IMR-90 (cell line): ENCODE data around the gene BLVRA. TPM values are rescaled to one million over a fixed set of nuclear protein-coding genes. Genes with fewer than 3 reads are reported as not detected.

Experiments used
- ATAC-seq: fragments of 200-7000 bp; cut with Tn5 transposase; 2 replicates; pipeline ENCODE4 v1.9.1; 2020; ENCODE audit warnings: low read depth, mild to moderate bottlenecking, moderate library complexity
- BruUV-seq: library from RNA; stranded (reverse); fragments of 400-500 nt; replicated peaks from 2 replicates; lab custom pipeline; 2021; lab: Mats Ljungman, UMichigan
- CTCF ChIA-PET: fragments of 300-600 bp; formaldehyde crosslinking; extraction: SDS; loops from one replicate; lab custom pipeline; 2021; ENCODE audit warnings: antibody characterized with exemption; lab: Yijun Ruan, JAX
- POLR2A ChIA-PET: fragments of 300-600 bp; sonication (Branson Sonifier 250); formaldehyde crosslinking; loops from one replicate; lab custom pipeline; 2022; ENCODE audit warnings: antibody characterized with exemption; ENCODE audit not compliant: unreplicated experiment; lab: Charles Lee
- DNase-seq: peaks from one replicate; pipeline ENCODE4 v3.0.0; 2013
- H2AFZ ChIP-seq: replicated peaks from 2 replicates; pipeline ENCODE3; 2013; ENCODE audit warnings: low read length, mild to moderate bottlenecking; ENCODE audit not compliant: poor library complexity
- H2AK5ac ChIP-seq: 2 replicates; pipeline ENCODE4 v1.6.1; 2013; ENCODE audit warnings: low read depth, low read length, inconsistent platforms
- H2AK9ac ChIP-seq: replicated peaks from 2 replicates; pipeline ENCODE3; 2013; ENCODE audit warnings: mild to moderate bottlenecking, low read depth, low read length, moderate library complexity; ENCODE audit not compliant: poor library complexity
- H2BK120ac ChIP-seq: 2 replicates; pipeline ENCODE4 v1.6.1; 2013; ENCODE audit warnings: low read depth, low read length, inconsistent platforms
- H2BK15ac ChIP-seq: 3 replicates; pipeline ENCODE4 v1.6.1; 2013; ENCODE audit warnings: low read depth, low read length, inconsistent platforms
- H2BK20ac ChIP-seq: 2 replicates; pipeline ENCODE4 v1.6.1; 2013; ENCODE audit warnings: low read depth, mild to moderate bottlenecking, inconsistent platforms, low read length, moderate library complexity
- H2BK5ac ChIP-seq: 2 replicates; pipeline ENCODE4 v1.6.1; 2013; ENCODE audit warnings: mild to moderate bottlenecking, low read depth, low read length, inconsistent platforms; ENCODE audit not compliant: poor library complexity, severe bottlenecking
- H3K14ac ChIP-seq: replicated peaks from 2 replicates; pipeline ENCODE4 v1.6.1; 2013; ENCODE audit warnings: low read depth, low read length, inconsistent platforms
- H3K18ac ChIP-seq: 2 replicates; pipeline ENCODE4 v1.6.1; 2013; ENCODE audit warnings: low read depth, low read length, control low read depth
- H3K23ac ChIP-seq: 2 replicates; pipeline ENCODE4 v1.6.1; 2013; ENCODE audit warnings: low read depth, low read length, inconsistent platforms
- H3K27ac ChIP-seq: 2 replicates; pipeline ENCODE4 v1.5.1; 2013; ENCODE audit warnings: mild to moderate bottlenecking, control low read depth, low read length; ENCODE audit not compliant: insufficient read depth
- H3K27me3 ChIP-seq: 2 replicates; pipeline ENCODE4 v1.6.1; 2013; ENCODE audit warnings: low read length; ENCODE audit not compliant: control insufficient read depth, insufficient read depth
- H3K36me3 ChIP-seq: 2 replicates; pipeline ENCODE4 v1.6.1; 2013; ENCODE audit warnings: low read length, mixed read lengths; ENCODE audit not compliant: control insufficient read depth, insufficient read depth
- H3K4ac ChIP-seq: 2 replicates; pipeline ENCODE4 v1.6.1; 2013; ENCODE audit warnings: low read depth, low read length, inconsistent platforms
- H3K4me1 ChIP-seq: 2 replicates; pipeline ENCODE4 v1.6.1; 2013; ENCODE audit warnings: low read length, mixed read lengths; ENCODE audit not compliant: control insufficient read depth, insufficient read depth
- H3K4me2 ChIP-seq: 2 replicates; pipeline ENCODE4 v1.6.1; 2013; ENCODE audit warnings: low read depth, mild to moderate bottlenecking, control low read depth, low read length, moderate library complexity
- H3K4me3 ChIP-seq: 2 replicates; pipeline ENCODE4 v1.5.1; 2013; ENCODE audit warnings: low read depth, mild to moderate bottlenecking, control low read depth, low read length, moderate library complexity; ENCODE audit not compliant: insufficient read depth
- H3K56ac ChIP-seq: 2 replicates; pipeline ENCODE4 v1.6.1; 2013; ENCODE audit warnings: low read length, inconsistent platforms; ENCODE audit not compliant: insufficient read depth; ENCODE audit errors: extremely low read depth
- H3K79me1 ChIP-seq, 2 experiments: 2 replicates each; pipeline ENCODE4 v1.6.1; 2013; ENCODE audit warnings: low read length in 2 of 2, inconsistent platforms in 1 of 2, low read depth in 1 of 2
- H3K9ac ChIP-seq: 2 replicates; pipeline ENCODE4 v1.6.1; 2013; ENCODE audit warnings: low read depth, low read length, control low read depth
- H3K9me1 ChIP-seq: 2 replicates; pipeline ENCODE4 v1.6.1; 2013; ENCODE audit warnings: low read length, inconsistent platforms; ENCODE audit not compliant: insufficient read depth
- H3K9me3 ChIP-seq: 2 replicates; pipeline ENCODE4 v1.6.1; 2013; ENCODE audit warnings: low read length; ENCODE audit not compliant: control insufficient read depth, insufficient read depth
- H4K20me1 ChIP-seq: 2 replicates; pipeline ENCODE4 v1.6.1; 2013; ENCODE audit warnings: low read length, inconsistent platforms; ENCODE audit not compliant: insufficient read depth
- H4K5ac ChIP-seq: 2 replicates; pipeline ENCODE4 v1.6.1; 2013; ENCODE audit warnings: mild to moderate bottlenecking, low read depth, low read length, control low read depth
- H4K8ac ChIP-seq, 2 experiments: 2 replicates each; pipeline ENCODE4 v1.6.1; 2013; ENCODE audit warnings: low read depth in 2 of 2, low read length in 2 of 2, control low read depth in 1 of 2, inconsistent platforms in 1 of 2
- H4K91ac ChIP-seq: 2 replicates; pipeline ENCODE4 v1.6.1; 2013; ENCODE audit warnings: low read depth, low read length, inconsistent platforms; ENCODE audit not compliant: insufficient read depth
- MAFK ChIP-seq: IDR thresholded peaks from 2 replicates; pipeline ENCODE4 v1.6.1; 2012; ENCODE audit warnings: low read depth, low read length, improper control_type of control experiment
- NFE2L2 ChIP-seq: fragments of 150-350 bp; IDR thresholded peaks from 2 replicates; pipeline ENCODE4 v1.6.1; 2016; ENCODE audit warnings: low read depth, mild to moderate bottlenecking, low read length
- WGBS, 2 experiments: methylation state at CpG; one replicate each; pipeline versions ENCODE4 v1.1.5 to v1.1.7; 2013; ENCODE audit warnings: missing lambda C conversion rate in 2 of 2; ENCODE audit not compliant: insufficient read length in 1 of 2; ENCODE audit errors: extremely low coverage in 2 of 2; 5-methylcytosine and 5-hydroxymethylcytosine counted together
- dilution Hi-C: fragments of 300-500 bp; cut with HindIII; formaldehyde crosslinking; loops from one replicate; pipeline ENCODE4 v1.14.3; 2018; ENCODE audit warnings: low sequenced_read_pairs; ENCODE audit not compliant: unreplicated experiment
- in situ Hi-C: fragments of 300-500 bp; cut with MboI; formaldehyde crosslinking; loops from 3 replicates; pipeline ENCODE4 v1.14.3; 2019; ENCODE audit warnings: low sequenced_read_pairs, inconsistent platforms, mixed read lengths
- intact Hi-C: fragments of 100-400 bp; cut with micrococcal nuclease; formaldehyde crosslinking; loops from 2 replicates; pipeline ENCODE4 v1.10.0; 2022
- polyA plus RNA-seq, 3 experiments: library from polyadenylated mRNA; depleted of rRNA; stranded (reverse); fragments of >200 nt; gene quantifications; 2 replicates each; pipeline ENCODE4 v1.2.3, GENCODE V29; 2012; ENCODE audit warnings: low replicate concordance in 1 of 3
- total RNA-seq: library from RNA; depleted of rRNA; stranded (reverse); fragments of >200 nt; gene quantifications from 2 replicates; pipeline ENCODE4 v1.2.3, GENCODE V29; 2012
- TF ChIP-seq, protein P1 (sequence below): conservative IDR thresholded peaks from 2 replicates; pipeline ENCODE4 v1.5.1; 2012; ENCODE audit warnings: mild to moderate bottlenecking, low read depth, low read length, improper control_type of control experiment

BLVRA gene
- total and polyA plus RNA-seq, 2 of the 4 experiments (the other 2 are of a cell fraction): 32.3 to 47.1 TPM

- H4K91ac ChIP-seq: no peak overlapping the region
- H2BK120ac ChIP-seq: peak overlapping the region; percentile 59; the same call in 1 of the 2 replicates
- peak overlapping the region; percentile 62; the same call in 1 of the 2 replicates for H3K4ac ChIP-seq
- H3K4me2 ChIP-seq: no peak overlapping the region
- H3K23ac ChIP-seq: no peak overlapping the region
- H3K18ac ChIP-seq: no peak overlapping the region
- no peaks in the 10 kb centered on the region for H3K36me3 ChIP-seq
- no peak overlapping the region; the same call in 2 of the 3 replicates for H2BK15ac ChIP-seq
- H3K79me1 ChIP-seq: peaks cover 0 to 10% of the 10 kb centered on the region in 2 experiments; a peak in 3 of 4 replicates
- no peak overlapping the region for H2AFZ ChIP-seq
- no peaks in the 10 kb centered on the region for H3K9me3 ChIP-seq
- H2AK5ac ChIP-seq: no peak overlapping the region
- BruUV-seq: no TSS peak
- ChIA-PET POLR2A (no interaction called here), CTCF (no interaction called here)
- no peak overlapping the region for H3K27ac ChIP-seq
- no peaks in the 10 kb centered on the region for H4K20me1 ChIP-seq
- no peak overlapping the region for H3K4me3 ChIP-seq
- no CpG with 5 or more reads among the region's 1 CpG for WGBS, 2 experiments
- H3K9ac ChIP-seq: no peak overlapping the region
- H2BK5ac ChIP-seq: no peak overlapping the region
- intact Hi-C loops: no loop called here
- DNase-seq: peak; percentile 85
- in situ Hi-C loops: no loop called here
- TF ChIP-seq MAFK (peak; percentile 87), NFE2L2 (peak; percentile 11; the same call in 1 of the 2 replicates)
- TF ChIP-seq, protein P1, sequence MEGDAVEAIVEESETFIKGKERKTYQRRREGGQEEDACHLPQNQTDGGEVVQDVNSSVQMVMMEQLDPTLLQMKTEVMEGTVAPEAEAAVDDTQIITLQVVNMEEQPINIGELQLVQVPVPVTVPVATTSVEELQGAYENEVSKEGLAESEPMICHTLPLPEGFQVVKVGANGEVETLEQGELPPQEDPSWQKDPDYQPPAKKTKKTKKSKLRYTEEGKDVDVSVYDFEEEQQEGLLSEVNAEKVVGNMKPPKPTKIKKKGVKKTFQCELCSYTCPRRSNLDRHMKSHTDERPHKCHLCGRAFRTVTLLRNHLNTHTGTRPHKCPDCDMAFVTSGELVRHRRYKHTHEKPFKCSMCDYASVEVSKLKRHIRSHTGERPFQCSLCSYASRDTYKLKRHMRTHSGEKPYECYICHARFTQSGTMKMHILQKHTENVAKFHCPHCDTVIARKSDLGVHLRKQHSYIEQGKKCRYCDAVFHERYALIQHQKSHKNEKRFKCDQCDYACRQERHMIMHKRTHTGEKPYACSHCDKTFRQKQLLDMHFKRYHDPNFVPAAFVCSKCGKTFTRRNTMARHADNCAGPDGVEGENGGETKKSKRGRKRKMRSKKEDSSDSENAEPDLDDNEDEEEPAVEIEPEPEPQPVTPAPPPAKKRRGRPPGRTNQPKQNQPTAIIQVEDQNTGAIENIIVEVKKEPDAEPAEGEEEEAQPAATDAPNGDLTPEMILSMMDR: no peak
- no peak overlapping the region for H2BK20ac ChIP-seq
- dilution Hi-C loops: no loop called here
- H4K5ac ChIP-seq: no peak overlapping the region
- no peak overlapping the region for H2AK9ac ChIP-seq
- no peak overlapping the region for H3K14ac ChIP-seq
- H3K4me1 ChIP-seq: peaks cover 11% of the 10 kb centered on the region; the same call in 1 of the 2 replicates
- no peak overlapping the region for H4K8ac ChIP-seq
- no peak overlapping the region for H3K56ac ChIP-seq
- peaks cover 16% of the 10 kb centered on the region for H3K9me1 ChIP-seq
- H3K27me3 ChIP-seq: no peaks in the 10 kb centered on the region
- ATAC-seq: peak; percentile 72
Observed at GRCh38 chr7:43756368-43757072, 2.0 kb upstream of the BLVRA start.
